Ishikawa (cell line): ENCODE measurements around the gene LLGL1.

ENCODE experiments used
- CEBPB ChIP-seq: IDR thresholded peaks from 2 replicates; pipeline ENCODE4 v1.6.1; 2012
- CREB1 ChIP-seq: IDR thresholded peaks from 2 replicates; pipeline ENCODE4 v1.6.1; 2012; ENCODE audit warnings: low read depth
- EGR1 ChIP-seq: IDR thresholded peaks from 2 replicates; pipeline ENCODE4 v1.6.1; 2012
- EP300 ChIP-seq: IDR thresholded peaks from 2 replicates; pipeline ENCODE4 v1.6.1; 2012; ENCODE audit warnings: borderline replicate concordance
- FOXM1 ChIP-seq: IDR thresholded peaks from 2 replicates; pipeline ENCODE4 v1.6.1; 2012; ENCODE audit warnings: low read depth, borderline replicate concordance
- RAD21 ChIP-seq: IDR thresholded peaks from 2 replicates; pipeline ENCODE4 v1.6.1; 2012; ENCODE audit warnings: low read depth
- TAF1 ChIP-seq: IDR thresholded peaks from 2 replicates; pipeline ENCODE4 v1.6.1; 2012; ENCODE audit warnings: low read depth, mild to moderate bottlenecking
- TCF12 ChIP-seq: IDR thresholded peaks from 2 replicates; pipeline ENCODE4 v1.6.1; 2012; ENCODE audit warnings: low read depth
- TEAD4 ChIP-seq: IDR thresholded peaks from 2 replicates; pipeline ENCODE4 v1.6.1; 2012
- YY1 ChIP-seq: IDR thresholded peaks from 2 replicates; pipeline ENCODE4 v1.6.1; 2012; ENCODE audit warnings: low read depth
- ZBTB7A ChIP-seq: IDR thresholded peaks from 2 replicates; pipeline ENCODE4 v1.6.1; 2012; ENCODE audit warnings: low read depth
- TF ChIP-seq, protein P1 (sequence below): IDR thresholded peaks from 2 replicates; pipeline ENCODE4 v1.6.1; 2012; ENCODE audit warnings: low read depth, mild to moderate bottlenecking
- TF ChIP-seq, protein P2 (sequence below): IDR thresholded peaks from 2 replicates; pipeline ENCODE4 v1.6.1; 2012
- TF ChIP-seq, protein P3 (sequence below): IDR thresholded peaks from 2 replicates; pipeline ENCODE4 v1.6.1; 2012

DNA sequence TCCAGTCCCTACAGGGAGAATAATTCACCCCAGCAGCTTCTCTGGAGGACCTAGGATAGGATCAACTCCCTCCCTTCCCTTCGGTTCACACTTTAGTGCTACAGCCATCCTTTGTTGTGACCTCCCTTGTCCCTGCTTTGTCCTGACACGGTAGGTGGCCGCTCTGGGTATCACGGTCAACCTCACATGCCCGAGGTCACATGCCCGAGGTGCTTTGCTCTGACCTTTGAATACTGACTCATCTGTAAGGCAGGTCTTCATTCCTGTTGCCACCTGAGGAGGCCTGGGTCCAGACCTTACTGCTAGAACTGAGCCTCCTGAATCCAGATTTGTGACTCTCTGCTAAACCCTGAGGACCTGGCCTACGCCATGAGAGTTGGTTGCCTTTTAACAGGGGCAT is 22.1 kb upstream of the LLGL1 start:
- TF ChIP-seq, protein P1, sequence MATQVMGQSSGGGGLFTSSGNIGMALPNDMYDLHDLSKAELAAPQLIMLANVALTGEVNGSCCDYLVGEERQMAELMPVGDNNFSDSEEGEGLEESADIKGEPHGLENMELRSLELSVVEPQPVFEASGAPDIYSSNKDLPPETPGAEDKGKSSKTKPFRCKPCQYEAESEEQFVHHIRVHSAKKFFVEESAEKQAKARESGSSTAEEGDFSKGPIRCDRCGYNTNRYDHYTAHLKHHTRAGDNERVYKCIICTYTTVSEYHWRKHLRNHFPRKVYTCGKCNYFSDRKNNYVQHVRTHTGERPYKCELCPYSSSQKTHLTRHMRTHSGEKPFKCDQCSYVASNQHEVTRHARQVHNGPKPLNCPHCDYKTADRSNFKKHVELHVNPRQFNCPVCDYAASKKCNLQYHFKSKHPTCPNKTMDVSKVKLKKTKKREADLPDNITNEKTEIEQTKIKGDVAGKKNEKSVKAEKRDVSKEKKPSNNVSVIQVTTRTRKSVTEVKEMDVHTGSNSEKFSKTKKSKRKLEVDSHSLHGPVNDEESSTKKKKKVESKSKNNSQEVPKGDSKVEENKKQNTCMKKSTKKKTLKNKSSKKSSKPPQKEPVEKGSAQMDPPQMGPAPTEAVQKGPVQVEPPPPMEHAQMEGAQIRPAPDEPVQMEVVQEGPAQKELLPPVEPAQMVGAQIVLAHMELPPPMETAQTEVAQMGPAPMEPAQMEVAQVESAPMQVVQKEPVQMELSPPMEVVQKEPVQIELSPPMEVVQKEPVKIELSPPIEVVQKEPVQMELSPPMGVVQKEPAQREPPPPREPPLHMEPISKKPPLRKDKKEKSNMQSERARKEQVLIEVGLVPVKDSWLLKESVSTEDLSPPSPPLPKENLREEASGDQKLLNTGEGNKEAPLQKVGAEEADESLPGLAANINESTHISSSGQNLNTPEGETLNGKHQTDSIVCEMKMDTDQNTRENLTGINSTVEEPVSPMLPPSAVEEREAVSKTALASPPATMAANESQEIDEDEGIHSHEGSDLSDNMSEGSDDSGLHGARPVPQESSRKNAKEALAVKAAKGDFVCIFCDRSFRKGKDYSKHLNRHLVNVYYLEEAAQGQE = no peak
- TF ChIP-seq TAF1 (no peak), ZBTB7A (no peak), RAD21 (no peak), EP300 (no peak), YY1 (no peak), TCF12 (no peak), EGR1 (no peak), FOXM1 (no peak), CREB1 (no peak), TEAD4 (no peak), CEBPB (no peak)
- TF ChIP-seq, protein P2, sequence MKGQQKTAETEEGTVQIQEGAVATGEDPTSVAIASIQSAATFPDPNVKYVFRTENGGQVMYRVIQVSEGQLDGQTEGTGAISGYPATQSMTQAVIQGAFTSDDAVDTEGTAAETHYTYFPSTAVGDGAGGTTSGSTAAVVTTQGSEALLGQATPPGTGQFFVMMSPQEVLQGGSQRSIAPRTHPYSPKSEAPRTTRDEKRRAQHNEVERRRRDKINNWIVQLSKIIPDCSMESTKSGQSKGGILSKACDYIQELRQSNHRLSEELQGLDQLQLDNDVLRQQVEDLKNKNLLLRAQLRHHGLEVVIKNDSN = peak; percentile 58
- TF ChIP-seq, protein P3, sequence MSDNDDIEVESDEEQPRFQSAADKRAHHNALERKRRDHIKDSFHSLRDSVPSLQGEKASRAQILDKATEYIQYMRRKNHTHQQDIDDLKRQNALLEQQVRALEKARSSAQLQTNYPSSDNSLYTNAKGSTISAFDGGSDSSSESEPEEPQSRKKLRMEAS = no peak
